Calu3 (cell line): Measurements from ENCODE around the gene FSHR. TPM values are rescaled to one million over a fixed set of nuclear protein-coding genes. Genes with fewer than 3 reads are reported as not detected.

Experiments
- BruUV-seq: library from RNA; stranded (reverse); fragments of 400-500 nt; replicated peaks from 2 replicates; lab custom pipeline; 2021; lab: Mats Ljungman, UMichigan
- CTCF ChIA-PET: fragments of 300-600 bp; sonication (Branson Sonifier 250); formaldehyde crosslinking; loops from one replicate; lab custom pipeline; 2022; ENCODE audit warnings: antibody characterized with exemption; lab: Charles Lee
- DNase-seq: peaks from one replicate; pipeline ENCODE4 v3.0.0; 2022
- H3K27ac Mint-ChIP-seq: one replicate; pipeline ENCODE4 v1.8.0; 2022; ENCODE audit warnings: mixed read lengths; ENCODE audit not compliant: unreplicated experiment
- H3K27me3 Mint-ChIP-seq: one replicate; pipeline ENCODE4 v1.8.0; 2022; ENCODE audit warnings: mixed read lengths; ENCODE audit not compliant: unreplicated experiment
- H3K36me3 Mint-ChIP-seq: one replicate; pipeline ENCODE4 v1.8.0; 2022; ENCODE audit warnings: mild to moderate bottlenecking, moderate library complexity, mixed read lengths; ENCODE audit not compliant: insufficient read depth, unreplicated experiment
- H3K4me1 Mint-ChIP-seq: one replicate; pipeline ENCODE4 v1.8.0; 2022; ENCODE audit warnings: mild to moderate bottlenecking, low read depth, mixed read lengths; ENCODE audit not compliant: unreplicated experiment
- H3K4me3 Mint-ChIP-seq: one replicate; pipeline ENCODE4 v1.8.0; 2022; ENCODE audit warnings: mild to moderate bottlenecking, low read depth, moderate library complexity, mixed read lengths; ENCODE audit not compliant: unreplicated experiment
- H3K9me3 Mint-ChIP-seq: one replicate; pipeline ENCODE4 v1.8.0; 2022; ENCODE audit warnings: low read depth, mixed read lengths; ENCODE audit not compliant: unreplicated experiment
- CTCF ChIP-seq: fragments of 200-600 bp; IDR thresholded peaks from one replicate; pipeline ENCODE4 v1.8.0; 2022; ENCODE audit warnings: antibody characterized with exemption; ENCODE audit not compliant: unreplicated experiment
- intact Hi-C: fragments of 100-400 bp; cut with micrococcal nuclease; formaldehyde crosslinking; loops from one replicate; pipeline ENCODE4 v1.10.0; 2022; ENCODE audit not compliant: unreplicated experiment
- total RNA-seq: library from RNA; stranded (reverse); gene quantifications from 2 replicates; pipeline ENCODE4 v1.2.3, GENCODE V29; 2022

The FSHR gene
- total RNA-seq, 1 experiment from 2014 or later = not detected

GRCh38 chr2:49021271-49021670, 133.0 kb downstream of the FSHR start:
- Mint-ChIP-seq H3K27me3 (no peaks in the 10 kb centered on the region), H3K4me1 (no peaks in the 10 kb centered on the region), H3K4me3 (no peak overlapping the region), H3K36me3 (no peaks in the 10 kb centered on the region), H3K27ac (no peak overlapping the region), H3K9me3 (peaks cover 3% of the 10 kb centered on the region)
- TF ChIP-seq CTCF = no peak
- CTCF ChIA-PET = no interaction called here
- no peak for DNase-seq
- BruUV-seq = no TSS peak
- intact Hi-C loops = no loop called here

GRCh38 chr2:49005261-49005660, 149.1 kb downstream of the FSHR start:
- Mint-ChIP-seq H3K4me1 (no peaks in the 10 kb centered on the region), H3K27ac (no peak overlapping the region), H3K4me3 (no peak overlapping the region), H3K27me3 (no peaks in the 10 kb centered on the region), H3K36me3 (no peaks in the 10 kb centered on the region), H3K9me3 (peaks cover 11% of the 10 kb centered on the region)
- intact Hi-C loops = no loop called here
- no peak for TF ChIP-seq CTCF
- CTCF ChIA-PET = no interaction called here
- BruUV-seq = no TSS peak
- no peak for DNase-seq

- TF ChIP-seq CTCF = no peak
- CTCF ChIA-PET = no interaction called here
These were observed 150.2 kb downstream of the FSHR start for GRCh38 chr2:49004036-49004626.

GRCh38 chr2:49003201-49003600, 151.1 kb downstream of the FSHR start:
- Mint-ChIP-seq H3K27me3 (no peaks in the 10 kb centered on the region), H3K27ac (no peak overlapping the region), H3K9me3 (peaks cover 11% of the 10 kb centered on the region), H3K4me1 (no peaks in the 10 kb centered on the region), H3K4me3 (no peak overlapping the region), H3K36me3 (no peaks in the 10 kb centered on the region)
- intact Hi-C loops = no loop called here
- CTCF ChIA-PET = no interaction called here
- no peak for TF ChIP-seq CTCF
- BruUV-seq = no TSS peak
- DNase-seq = no peak

More at GRCh38 chr2:49004036-49004626, 150.2 kb downstream of the FSHR start:
- Mint-ChIP-seq H3K4me3 (no peak overlapping the region), H3K27ac (no peak overlapping the region), H3K9me3 (peaks cover 11% of the 10 kb centered on the region), H3K36me3 (no peaks in the 10 kb centered on the region), H3K4me1 (no peaks in the 10 kb centered on the region), H3K27me3 (no peaks in the 10 kb centered on the region)
- intact Hi-C loops = no loop called here
- no TSS peak for BruUV-seq
- no peak for DNase-seq
